GM21367 (cell line): ENCODE measurements around the gene ACTL10.
A peak's percentile ranks its signal among the peaks of the same experiment; 100 is the strongest.
"Not testable (repeated sequence)": the region's sequence is repeated elsewhere in the genome, so short reads cannot be mapped to it uniquely, and the experiment has no call there.

ENCODE experiments used
- ATAC-seq: cut with Tn5 transposase; IDR thresholded peaks from one replicate; pipeline ENCODE4 v1.9.1; 2021; ENCODE audit not compliant: unreplicated experiment

The ACTL10 gene

GRCh38 chr20:33666293-33667244, at the start of gene ACTL10:
ACTL10 (plus strand) TSS chr20:33666943; CDS start chr20:33667498, 555 bp downstream.
- peak; percentile 59 for ATAC-seq

- ATAC-seq = no peak
Measured at GRCh38 chr20:33621717-33622400, 44.9 kb upstream of the ACTL10 start.

GRCh38 chr20:33622705-33623365, 43.9 kb upstream of the ACTL10 start:
- no peak for ATAC-seq

- ATAC-seq = no peak
Measured at GRCh38 chr20:33624399-33624798, 42.3 kb upstream of the ACTL10 start.

GRCh38 chr20:33626190-33626589, 40.6 kb upstream of the ACTL10 start:
- no peak for ATAC-seq

- ATAC-seq = no peak
Measured at GRCh38 chr20:33627577-33628216, 39.0 kb upstream of the ACTL10 start.

GRCh38 chr20:33629533-33629932, 37.2 kb upstream of the ACTL10 start:
- ATAC-seq = no peak

GRCh38 chr20:33629979-33630378, 36.8 kb upstream of the ACTL10 start:
- ATAC-seq = no peak

GRCh38 chr20:33630507-33630906, 36.2 kb upstream of the ACTL10 start:
- ATAC-seq = no peak

- not testable (repeated sequence) for ATAC-seq
Measured at GRCh38 chr20:33631910-33632309, 34.8 kb upstream of the ACTL10 start.

GRCh38 chr20:33635341-33635740, 31.4 kb upstream of the ACTL10 start:
- ATAC-seq = no peak

GRCh38 chr20:33636776-33637175, 30.0 kb upstream of the ACTL10 start:
- ATAC-seq = no peak

- ATAC-seq = no peak
Measured at GRCh38 chr20:33640287-33640686, 26.5 kb upstream of the ACTL10 start.

- no peak for ATAC-seq
Measured at GRCh38 chr20:33644313-33645071, 22.3 kb upstream of the ACTL10 start.

GRCh38 chr20:33645072-33645358, 21.7 kb upstream of the ACTL10 start:
- ATAC-seq = no peak

- ATAC-seq = no peak
Measured at GRCh38 chr20:33645396-33645795, 21.3 kb upstream of the ACTL10 start.

- ATAC-seq = no peak
Measured at GRCh38 chr20:33646191-33646590, 20.6 kb upstream of the ACTL10 start.

GRCh38 chr20:33646959-33647602, 19.7 kb upstream of the ACTL10 start:
- ATAC-seq = not testable (repeated sequence)

- no peak for ATAC-seq
Measured at GRCh38 chr20:33647603-33648395, 18.9 kb upstream of the ACTL10 start.
